ENCODE results near the gene HRG. TPM values are rescaled to one million over a fixed set of nuclear protein-coding genes. Genes with fewer than 3 reads are reported as not detected.
"Not testable (repeated sequence)": the region's sequence is repeated elsewhere in the genome, so short reads cannot be mapped to it uniquely, and the experiment has no call there.

Gene HRG
- polyA plus RNA-seq, 1 experiment, result not detected

- Histone ChIP-seq H3K9me3 (ENCODE audit: control insufficient read depth, insufficient read depth, low read length) (no peaks in the 10 kb centered on the region), H3K4me3 (ENCODE audit: low read depth, low read length) (no peak overlapping the region), H3K27ac (ENCODE audit: low read depth, low read length) (no peak overlapping the region), H3K27me3 (ENCODE audit: control insufficient read depth, insufficient read depth, low read length) (peaks cover 7% of the 10 kb centered on the region)
- no peak for TF ChIP-seq CTCF (IDR thresholded peaks at IDR 0.05; ENCODE audit: low read depth, low read length)
- no peak for DNase-seq (ENCODE audit: low read depth, low spot score)
- CTCF ChIA-PET, result no interaction called here
- POLR2A ChIA-PET, result no interaction called here
Observed at GRCh38 chr3:186683979-186684378, 18.2 kb downstream of the HRG start.

DNA sequence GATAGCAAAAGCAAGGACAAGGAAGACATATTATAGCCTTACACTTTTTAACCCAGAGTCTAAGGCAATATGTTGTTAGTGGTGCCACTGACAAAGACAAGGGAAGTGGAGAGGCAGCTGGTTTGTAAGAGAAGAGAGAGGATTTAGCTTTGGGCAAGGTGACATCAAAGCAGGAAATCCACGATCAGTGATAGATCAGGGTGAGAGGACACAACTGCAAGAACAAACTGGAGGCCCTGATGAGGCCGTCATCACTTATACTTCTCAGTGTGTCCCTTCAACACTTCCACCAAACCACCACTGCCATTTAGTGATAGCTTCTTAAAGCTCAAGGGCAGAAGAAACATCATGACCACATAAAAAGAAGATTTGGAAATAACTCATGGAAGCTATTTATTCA lies 20.7 kb downstream of the HRG start:
- H3K27me3 ChIP-seq (ENCODE audit: control insufficient read depth, insufficient read depth, low read length); POLR2A ChIA-PET; DNase-seq (ENCODE audit: low read depth, low spot score); H3K9me3 ChIP-seq (ENCODE audit: control insufficient read depth, insufficient read depth, low read length); H3K27ac ChIP-seq (ENCODE audit: low read depth, low read length); H3K4me3 ChIP-seq (ENCODE audit: low read depth, low read length); CTCF ChIA-PET: not testable (repeated sequence)

DNA sequence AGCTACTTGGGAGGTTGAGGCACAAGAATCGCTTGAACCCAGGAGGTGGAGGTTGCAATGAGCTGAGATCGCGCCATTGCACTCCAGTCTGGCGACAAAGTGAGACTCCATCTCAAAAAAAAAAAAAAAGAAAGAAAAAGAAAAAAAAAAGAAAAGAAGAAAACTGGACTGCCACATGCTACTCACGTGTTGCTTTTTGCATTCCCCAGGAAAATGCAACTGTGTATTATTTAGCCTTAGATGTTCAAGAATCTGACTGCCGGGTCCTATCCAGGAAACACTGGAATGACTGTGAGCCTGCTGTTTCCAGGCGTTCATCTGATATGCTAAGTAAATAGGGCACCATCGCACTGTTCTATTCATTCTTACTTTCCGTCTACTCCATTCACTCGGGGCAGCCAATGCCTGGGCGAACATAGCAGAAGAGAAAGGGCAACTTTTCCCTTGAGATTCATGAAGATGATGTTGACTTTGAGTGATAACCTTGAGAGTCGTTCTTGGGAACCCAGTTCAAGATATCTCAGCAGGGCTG lies 21.4 kb downstream of the HRG start:
- DNase-seq (ENCODE audit: low read depth, low spot score), result no peak
- Histone ChIP-seq H3K27me3 (ENCODE audit: control insufficient read depth, insufficient read depth, low read length) (peaks cover 2% of the 10 kb centered on the region), H3K4me3 (ENCODE audit: low read depth, low read length) (no peak overlapping the region), H3K9me3 (ENCODE audit: control insufficient read depth, insufficient read depth, low read length) (no peaks in the 10 kb centered on the region), H3K27ac (ENCODE audit: low read depth, low read length) (no peak overlapping the region)
- TF ChIP-seq CTCF (IDR thresholded peaks at IDR 0.05; ENCODE audit: low read depth, low read length), result no peak
- ChIA-PET CTCF (no interaction called here), POLR2A (no interaction called here)

DNA sequence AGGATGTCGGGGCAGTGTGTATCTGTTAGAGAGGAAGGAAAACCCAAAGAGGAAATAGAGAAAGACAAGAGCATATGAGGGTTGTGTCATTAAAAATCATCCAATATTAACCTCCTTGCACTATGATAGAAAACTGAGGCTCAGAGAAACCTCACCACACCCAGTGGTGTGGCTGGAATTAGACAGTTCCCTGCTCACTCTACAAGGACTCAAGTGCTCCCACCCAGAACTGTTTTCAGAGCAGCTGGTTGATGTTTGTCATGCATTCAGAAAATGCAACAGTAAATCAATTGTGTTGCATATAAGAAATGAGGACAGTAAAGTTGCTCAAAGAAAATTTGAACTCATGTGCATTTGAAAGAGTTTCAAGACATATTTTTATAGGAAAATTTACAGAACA lies 24.5 kb downstream of the HRG start:
- CTCF ChIA-PET; H3K9me3 ChIP-seq (ENCODE audit: control insufficient read depth, insufficient read depth, low read length); DNase-seq (ENCODE audit: low read depth, low spot score); H3K27ac ChIP-seq (ENCODE audit: low read depth, low read length); POLR2A ChIA-PET; H3K4me3 ChIP-seq (ENCODE audit: low read depth, low read length); H3K27me3 ChIP-seq (ENCODE audit: control insufficient read depth, insufficient read depth, low read length): not testable (repeated sequence)

DNA sequence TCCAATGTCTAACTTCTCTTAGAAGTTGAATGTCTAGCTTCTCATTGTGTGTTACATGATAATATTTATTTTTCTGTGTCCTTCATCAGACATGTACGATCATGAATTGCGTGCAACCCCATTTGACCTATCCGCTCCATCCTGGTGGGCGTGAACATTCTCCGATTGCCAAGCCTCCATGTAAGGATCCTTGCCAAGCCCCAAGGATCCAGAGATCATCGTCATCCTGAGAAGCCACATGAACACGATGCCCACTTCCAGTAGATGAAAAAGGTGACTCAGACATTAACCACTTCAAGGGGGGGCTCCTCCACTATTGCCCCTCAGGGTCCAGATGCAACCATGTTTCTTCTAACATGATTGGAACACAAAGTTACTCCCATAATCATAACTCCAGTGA lies 25.9 kb downstream of the HRG start:
- no peak for DNase-seq (ENCODE audit: low read depth, low spot score)
- Histone ChIP-seq H3K4me3 (ENCODE audit: low read depth, low read length) (no peak overlapping the region), H3K27me3 (ENCODE audit: control insufficient read depth, insufficient read depth, low read length) (peaks cover 5% of the 10 kb centered on the region), H3K9me3 (ENCODE audit: control insufficient read depth, insufficient read depth, low read length) (no peaks in the 10 kb centered on the region), H3K27ac (ENCODE audit: low read depth, low read length) (no peak overlapping the region)
- ChIA-PET CTCF (no interaction called here), POLR2A (no interaction called here)
- TF ChIP-seq CTCF (IDR thresholded peaks at IDR 0.05; ENCODE audit: low read depth, low read length), result no peak

- Histone ChIP-seq H3K4me3 (ENCODE audit: low read depth, low read length) (no peak overlapping the region), H3K27me3 (ENCODE audit: control insufficient read depth, insufficient read depth, low read length) (peaks cover 8% of the 10 kb centered on the region), H3K9me3 (ENCODE audit: control insufficient read depth, insufficient read depth, low read length) (no peaks in the 10 kb centered on the region), H3K27ac (ENCODE audit: low read depth, low read length) (no peak overlapping the region)
- DNase-seq (ENCODE audit: low read depth, low spot score), result no peak
- ChIA-PET POLR2A (no interaction called here), CTCF (interaction anchor here (0.6 kb wide), 1 partner anchor 623 kb away, joined by 3 read pairs; no protein-coding TSS in a partner anchor)
- no peak for TF ChIP-seq CTCF (IDR thresholded peaks at IDR 0.05; ENCODE audit: low read depth, low read length)
Observed at GRCh38 chr3:186693843-186694242, 28.0 kb downstream of the HRG start.

Measured in AG04450 (cell line).